ENCODE data around the gene RBMXL2.

The RBMXL2 gene

DNA sequence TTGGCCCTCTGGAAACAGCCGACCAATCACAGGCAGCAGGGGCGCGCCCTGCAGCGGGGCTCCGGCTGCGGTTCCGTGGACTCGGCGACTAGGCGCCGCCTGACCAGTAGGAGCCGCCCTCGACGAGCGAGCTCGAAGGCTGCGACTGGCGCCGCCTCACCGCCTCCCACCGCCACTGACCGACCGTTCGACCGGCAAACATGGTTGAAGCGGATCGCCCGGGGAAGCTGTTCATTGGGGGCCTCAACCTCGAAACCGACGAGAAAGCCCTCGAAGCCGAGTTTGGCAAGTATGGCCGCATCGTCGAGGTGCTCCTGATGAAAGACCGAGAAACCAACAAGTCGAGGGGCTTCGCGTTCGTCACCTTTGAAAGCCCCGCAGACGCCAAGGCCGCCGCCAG lies at the start of gene RBMXL2:
TSS of gene RBMXL2 (plus strand) at position 78 of the 400 bp plus-strand sequence. CDS start at position 201, 123 bp downstream.
- DNase-seq (ENCODE audit: low spot score), result no peak

- DNase-seq (ENCODE audit: low spot score), result no peak
Observed at GRCh38 chr11:7046474-7047175, 42.2 kb upstream of the RBMXL2 start.

DNA sequence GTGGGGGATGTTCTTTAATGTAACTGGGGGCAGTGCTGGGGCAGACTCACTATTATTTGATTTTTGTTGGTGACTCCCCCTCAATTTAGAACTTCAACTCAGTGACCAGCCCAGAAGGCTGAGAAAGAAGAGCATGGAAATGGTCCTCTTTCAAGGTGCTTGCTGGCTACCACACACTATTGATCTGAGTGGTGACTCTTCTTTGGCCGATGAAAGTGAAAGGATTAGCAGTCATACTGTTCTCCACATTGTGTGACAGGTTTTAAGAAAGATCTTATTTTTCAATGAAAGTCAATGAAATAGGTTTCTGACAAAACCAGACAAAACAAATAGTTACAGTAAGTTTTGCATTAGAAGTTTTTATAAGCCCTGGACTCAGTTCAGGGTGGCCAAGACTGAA lies 38.6 kb upstream of the RBMXL2 start:
- DNase-seq (ENCODE audit: low spot score), result no peak

GRCh38 chr11:7056828-7057513 lies 31.8 kb upstream of the RBMXL2 start:
- DNase-seq (ENCODE audit: low spot score), result no peak

- DNase-seq (ENCODE audit: low spot score), result no peak
Observed at GRCh38 chr11:7057641-7058040, 31.2 kb upstream of the RBMXL2 start.

DNA sequence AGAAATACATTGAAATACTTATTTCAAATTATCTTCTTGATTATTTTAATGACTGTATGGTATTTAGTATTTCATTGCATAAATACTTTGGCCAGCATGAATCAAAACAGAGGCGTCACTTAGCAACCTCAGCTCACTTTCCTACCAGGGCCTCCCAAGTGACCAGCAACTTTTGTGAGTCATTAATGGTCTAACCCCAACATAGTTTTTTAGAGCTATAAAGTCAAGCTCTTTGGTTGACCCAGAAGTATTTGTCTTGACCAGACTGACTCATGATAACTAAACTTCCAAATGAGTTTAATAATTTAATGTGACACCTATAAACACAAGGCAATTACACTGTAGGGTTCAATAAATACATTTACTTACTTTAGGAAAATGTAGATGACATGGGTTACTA lies 27.9 kb upstream of the RBMXL2 start:
- peak; percentile 60 for DNase-seq (ENCODE audit: low spot score)

DNA sequence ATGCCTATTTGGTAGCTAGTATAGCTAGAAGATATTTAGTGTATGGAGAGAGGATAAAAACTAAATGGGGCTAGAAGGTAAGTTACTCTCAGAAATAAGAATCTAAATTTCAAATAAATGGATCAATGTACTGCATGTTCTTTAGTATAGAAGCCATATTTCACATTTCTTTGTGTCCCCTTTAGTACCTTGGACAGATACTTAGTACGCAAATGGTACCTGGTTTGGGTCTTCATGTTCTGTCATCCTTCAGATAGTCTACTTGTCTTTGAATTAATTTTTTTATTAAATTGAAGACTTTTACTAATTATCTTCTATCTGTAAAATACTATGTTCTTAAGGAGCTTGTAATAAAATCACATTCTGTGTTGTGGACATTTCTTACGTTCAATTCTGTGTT lies 26.3 kb upstream of the RBMXL2 start:
- DNase-seq (ENCODE audit: low spot score), result no peak

- peak; percentile 8 for DNase-seq (ENCODE audit: low spot score)
Observed at GRCh38 chr11:7072401-7073028, 16.3 kb upstream of the RBMXL2 start.

DNA sequence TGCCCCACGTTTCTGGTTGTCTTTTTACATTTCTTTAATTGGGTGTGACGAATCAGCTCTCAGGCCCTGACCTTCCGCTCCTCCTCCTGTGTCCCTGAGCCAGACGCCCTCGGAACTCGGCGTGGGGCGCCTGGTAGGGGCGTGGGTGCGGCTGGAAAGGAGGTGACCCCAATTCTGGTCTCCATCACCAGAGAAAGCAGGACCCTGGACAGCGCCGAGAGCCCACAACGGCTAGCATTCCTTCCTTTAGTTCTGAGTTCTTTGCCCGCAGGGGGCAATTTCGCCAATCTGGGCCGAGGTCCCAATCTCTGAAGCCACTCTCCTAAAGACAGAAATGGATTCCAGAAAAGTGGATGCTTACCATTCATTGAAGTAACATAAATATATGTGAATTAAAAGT lies 11.7 kb upstream of the RBMXL2 start:
- DNase-seq (ENCODE audit: low spot score), result no peak

- no peak for DNase-seq (ENCODE audit: low spot score)
Observed at GRCh38 chr11:7079545-7080135, 9.2 kb upstream of the RBMXL2 start.

DNA sequence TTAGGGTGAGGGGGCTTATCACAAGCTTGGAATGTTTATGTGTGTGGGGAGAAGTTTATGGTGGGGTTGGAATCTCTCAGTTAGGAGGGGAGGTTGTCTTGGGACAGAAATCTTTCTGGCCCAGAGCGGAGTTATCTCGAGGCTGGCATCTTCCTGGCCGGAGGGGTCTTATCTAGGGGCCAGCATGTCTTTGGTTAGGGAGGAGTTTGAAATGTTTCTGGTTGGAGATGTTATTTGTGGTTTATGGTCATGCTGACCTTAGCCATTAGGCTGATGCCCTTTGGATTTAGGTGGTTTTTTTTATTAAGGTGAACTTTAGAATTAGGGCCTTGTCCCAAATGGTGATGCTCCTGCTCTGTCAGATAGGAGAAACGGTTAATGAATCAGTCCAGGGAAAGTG lies 7.9 kb upstream of the RBMXL2 start:
- DNase-seq (ENCODE audit: low spot score), result no peak

- no peak for DNase-seq (ENCODE audit: low spot score)
Observed at GRCh38 chr11:7081441-7081840, 7.4 kb upstream of the RBMXL2 start.

- DNase-seq (ENCODE audit: low spot score), result no peak
Observed at GRCh38 chr11:7089328-7090251, 792 bp downstream of the RBMXL2 start.

- DNase-seq (ENCODE audit: low spot score), result peak; percentile 64
Observed at GRCh38 chr11:7098235-7098832, 9.5 kb downstream of the RBMXL2 start.

- DNase-seq (ENCODE audit: low spot score), result peak; percentile 21
Observed at GRCh38 chr11:7115780-7116179, 27.0 kb downstream of the RBMXL2 start.

- DNase-seq (ENCODE audit: low spot score), result no peak
Observed at GRCh38 chr11:7116370-7116769, 27.6 kb downstream of the RBMXL2 start.

DNA sequence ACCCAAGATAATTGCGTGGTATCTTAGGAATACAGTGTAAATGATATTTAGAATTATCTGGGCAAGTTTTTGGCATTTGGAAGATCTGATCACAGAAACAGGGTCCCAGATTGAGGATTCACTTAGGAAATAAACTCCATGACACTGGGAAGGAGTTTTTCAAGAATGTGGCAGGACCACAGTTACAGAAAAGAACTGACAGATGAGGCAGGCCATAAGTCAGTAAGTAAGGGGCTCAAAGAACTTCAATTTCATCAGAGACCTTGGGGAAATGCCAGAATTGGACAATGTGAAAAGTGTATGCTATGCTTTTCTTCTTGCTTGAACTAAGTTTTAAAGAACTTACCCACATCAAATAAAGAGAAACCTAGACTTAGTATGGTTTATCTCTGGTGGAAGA lies 49.3 kb downstream of the RBMXL2 start:
- DNase-seq (ENCODE audit: low spot score), result no peak
